Heart left ventricle (tissue), 13 donors: ENCODE results near the gene YES1.
"Not testable (repeated sequence)": the region's sequence is repeated elsewhere in the genome, so short reads cannot be mapped to it uniquely, and the experiment has no call there.

Experiments used
- CTCF ChIP-seq, 12 donors: fragments of 200-600 bp; sonication (generic) in 4 of 12; IDR thresholded peaks; one replicate each; pipeline versions ENCODE4 v1.5.0 to v1.8.0; 2018 to 2022; ENCODE audit warnings: antibody characterized with exemption in 12 of 12, mild to moderate bottlenecking in 5 of 12
- POLR2A ChIP-seq, 2 donors: fragments of 450-650 bp; IDR thresholded peaks; one replicate each; pipeline ENCODE4 v1.6.1; 2017; ENCODE audit warnings: antibody characterized with exemption in 2 of 2, mild to moderate bottlenecking in 2 of 2, moderate library complexity in 2 of 2
- donor health status: ischemic (EF 13 %, LVEDD 7.1; RV severe dilation, severe dysfunction).
- donor health status: DM: no; HTN: yes; CAD: no.
- donor health status: DM: no; HTN: no; CAD: no.
- donor health status: ischemic (EF 25% LVEDD 6.9; RV normal size, moderate dysfunction).
- donor health status: ischemic (EF 25% LVEDD 5.7; RV mildly dilated, moderate dysfunction).
- donor health status: ischemic (EF 35%, LVEDD 5.7; RV mildly dilated, moderate dysfunction).
- donor health status: nonischemic (EF 11% LVEDD 7.7; RV severe dilation, severe dysfunction).
- donor health status: DM: yes; HTN: yes; CAD: no.
- donor health status: PGD.
- donor health status: ischemic (EF 29% LVEDD 5.4; RV normal size, mild dysfunction).
- donor health status: nonischemic (EF 23%, LVEDD 6.1; RV moderate dilation, normal function).

GRCh38 chr18:776044-776443 is 36.0 kb downstream of the YES1 start:
- TF ChIP-seq CTCF, POLR2A (IDR thresholded peaks at IDR 0.05): not testable (repeated sequence)
